GM23338 (cell line): ENCODE data around the gene TSPOAP1. TPM values are rescaled to one million over a fixed set of nuclear protein-coding genes. Genes with fewer than 3 reads are reported as not detected.

Source experiments
- ATAC-seq: fragments of 200-7000 bp; cut with Tn5 transposase; 3 replicates; pipeline ENCODE4 v1.9.1; 2020
- DNase-seq: peaks from one replicate; pipeline ENCODE4 v3.0.0-alpha.2; 2015; ENCODE audit warnings: low spot score
- H2AFZ ChIP-seq: fragments of 200-600 bp; sonication (generic); 2 replicates; pipeline ENCODE4 v1.8.0; 2016; ENCODE audit warnings: antibody characterized with exemption, mild to moderate bottlenecking, moderate library complexity
- H3F3A ChIP-seq: fragments of 200-600 bp; sonication (generic); replicated peaks from 2 replicates; pipeline ENCODE4 v1.8.0; 2017; ENCODE audit warnings: antibody characterized with exemption, mixed run types, low read depth
- H3K27ac ChIP-seq: fragments of 200-600 bp; sonication (generic); 2 replicates; pipeline ENCODE4 v1.6.1; 2016; ENCODE audit warnings: low read depth
- H3K27me3 ChIP-seq: fragments of 200-600 bp; sonication (generic); 2 replicates; pipeline ENCODE4 v1.8.0; 2016; ENCODE audit warnings: mild to moderate bottlenecking, mixed run types, moderate library complexity; ENCODE audit not compliant: insufficient read depth
- H3K36me3 ChIP-seq: fragments of 200-600 bp; sonication (generic); 2 replicates; pipeline ENCODE4 v1.8.0; 2016; ENCODE audit warnings: mild to moderate bottlenecking; ENCODE audit not compliant: insufficient read depth
- H3K4me1 ChIP-seq: fragments of 200-600 bp; sonication (generic); 2 replicates; pipeline ENCODE4 v1.8.0; 2016; ENCODE audit warnings: mild to moderate bottlenecking, moderate library complexity; ENCODE audit not compliant: insufficient read depth
- H3K4me2 ChIP-seq: fragments of 200-600 bp; sonication (generic); 2 replicates; pipeline ENCODE4 v1.7.1; 2017; ENCODE audit warnings: mixed run types
- H3K4me3 ChIP-seq: fragments of 200-600 bp; sonication (generic); 2 replicates; pipeline ENCODE4 v1.6.1; 2016; ENCODE audit warnings: mixed run types
- H3K79me2 ChIP-seq: fragments of 200-600 bp; sonication (generic); replicated peaks from 2 replicates; pipeline ENCODE4 v1.8.0; 2017; ENCODE audit warnings: mild to moderate bottlenecking; ENCODE audit not compliant: insufficient read depth
- H3K9me2 ChIP-seq: fragments of 200-600 bp; sonication (generic); 2 replicates; pipeline ENCODE4 v1.8.0; 2017; ENCODE audit not compliant: insufficient read depth
- H4K20me1 ChIP-seq: fragments of 200-600 bp; sonication (generic); replicated peaks from 2 replicates; pipeline ENCODE4 v1.8.0; 2017; ENCODE audit warnings: mild to moderate bottlenecking; ENCODE audit not compliant: insufficient read depth
- H3K27ac Mint-ChIP-seq: 2 replicates; pipeline ENCODE4 v1.8.0; 2020; ENCODE audit warnings: inconsistent platforms, mild to moderate bottlenecking, moderate library complexity, mixed read lengths
- H3K27me3 Mint-ChIP-seq: 3 replicates; pipeline ENCODE4 v1.8.0; 2022; ENCODE audit warnings: low read depth, mild to moderate bottlenecking, moderate library complexity, mixed read lengths, inconsistent platforms; ENCODE audit not compliant: insufficient read depth, poor library complexity
- H3K36me3 Mint-ChIP-seq: 3 replicates; pipeline ENCODE4 v1.8.0; 2021; ENCODE audit warnings: low read depth, mild to moderate bottlenecking, inconsistent platforms, moderate library complexity, mixed read lengths
- H3K4me1 Mint-ChIP-seq: 3 replicates; pipeline ENCODE4 v1.8.0; 2020; ENCODE audit warnings: mild to moderate bottlenecking, inconsistent platforms, mixed read lengths
- H3K4me3 Mint-ChIP-seq: 3 replicates; pipeline ENCODE4 v1.8.0; 2021; ENCODE audit warnings: moderate library complexity, mild to moderate bottlenecking, inconsistent platforms, mixed read lengths
- H3K9me3 Mint-ChIP-seq: 3 replicates; pipeline ENCODE4 v1.8.0; 2020; ENCODE audit warnings: moderate library complexity, mild to moderate bottlenecking, inconsistent platforms, mixed read lengths
- CREB1 ChIP-seq: fragments of 250-450 bp; sonication (Bioruptor Pico); IDR thresholded peaks from 2 replicates; pipeline ENCODE4 v1.5.0; 2020; ENCODE audit warnings: low read depth, mild to moderate bottlenecking, moderate library complexity
- CTCF ChIP-seq, 2 experiments: fragments of 200-600 bp in 1 of 2; sonication (generic) in 1 of 2; conservative IDR thresholded peaks; 2 replicates each; pipeline versions ENCODE4 v1.5.1 to v1.6.1; 2016 to 2017; ENCODE audit warnings: antibody characterized with exemption in 2 of 2, low read depth in 2 of 2, mild to moderate bottlenecking in 2 of 2, moderate library complexity in 1 of 2
- ETS1 ChIP-seq: IDR thresholded peaks from 2 replicates; pipeline ENCODE4 v1.6.1; 2016; ENCODE audit warnings: antibody characterized with exemption
- JUNB ChIP-seq: IDR thresholded peaks from one replicate; pipeline ENCODE4 v1.6.1; 2016; ENCODE audit warnings: antibody characterized with exemption; ENCODE audit not compliant: unreplicated experiment
- NANOG ChIP-seq: IDR thresholded peaks from 2 replicates; pipeline ENCODE4 v1.6.1; 2016; ENCODE audit warnings: antibody characterized with exemption, borderline replicate concordance
- POLR2AphosphoS5 ChIP-seq: IDR thresholded peaks from 2 replicates; pipeline ENCODE4 v1.6.1; 2016; ENCODE audit warnings: antibody characterized with exemption, low read depth
- REST ChIP-seq: IDR thresholded peaks from one replicate; pipeline ENCODE4 v1.6.1; 2018; ENCODE audit warnings: antibody characterized with exemption; ENCODE audit not compliant: unreplicated experiment
- STAT1 ChIP-seq: IDR thresholded peaks from one replicate; pipeline ENCODE4 v1.6.1; 2016; ENCODE audit warnings: antibody characterized with exemption; ENCODE audit not compliant: unreplicated experiment
- ZNF114 ChIP-seq: fragments of 250-450 bp; sonication (Bioruptor Pico); IDR thresholded peaks from 2 replicates; pipeline ENCODE4 v1.5.0; 2020; ENCODE audit warnings: mild to moderate bottlenecking, moderate library complexity
- ZNF331 ChIP-seq: fragments of 250-450 bp; sonication (Bioruptor Pico); IDR thresholded peaks from 2 replicates; pipeline ENCODE4 v1.5.0; 2020; ENCODE audit warnings: low read depth, mild to moderate bottlenecking, moderate library complexity
- polyA plus RNA-seq: library from polyadenylated mRNA; unstranded; fragments of >200 nt; fragmentation: Nextera tagmentation; extraction: Ambion mirVana; gene quantifications from 2 replicates; pipeline ENCODE4 v1.2.1, GENCODE V29; 2016
- total RNA-seq: library from RNA; depleted of rRNA; stranded (reverse); fragments of >200 nt; shearing (Covaris generic); gene quantifications from 2 replicates; pipeline ENCODE4 v1.2.3, GENCODE V29; 2014

TSPOAP1 gene
- total and polyA plus RNA-seq, 2 experiments from 2014 or later = 7.3 to 11.8 TPM

- no peak for TF ChIP-seq REST
- no peak for TF ChIP-seq ZNF331
- TF ChIP-seq JUNB = no peak
Measured at GRCh38 chr17:58285422-58285810, 43.2 kb downstream of the TSPOAP1 start (continued).

- peaks cover 5% of the 10 kb centered on the region; the same call in 1 of the 2 replicates for H3K9me2 ChIP-seq
- peaks cover 5% of the 10 kb centered on the region for H3K27me3 Mint-ChIP-seq
- no peaks in the 10 kb centered on the region for H3F3A ChIP-seq
- H3K4me1 Mint-ChIP-seq = peaks cover 20% of the 10 kb centered on the region
- no peaks in the 10 kb centered on the region for H3K9me3 Mint-ChIP-seq
- no peaks in the 10 kb centered on the region for H3K36me3 ChIP-seq
- no peaks in the 10 kb centered on the region for H4K20me1 ChIP-seq
- ATAC-seq = peak; percentile 92
- H3K36me3 Mint-ChIP-seq = no peaks in the 10 kb centered on the region
- peaks cover 10% of the 10 kb centered on the region for H3K27me3 ChIP-seq
- peak overlapping the region; percentile 49 for H3K4me2 ChIP-seq
- H2AFZ ChIP-seq = peak overlapping the region; percentile 67
- peak overlapping the region; percentile 90 for H3K27ac Mint-ChIP-seq
- no peak overlapping the region for H3K4me3 ChIP-seq
- H3K79me2 ChIP-seq = no peaks in the 10 kb centered on the region
- no peak overlapping the region; the same call in 1 of the 3 replicates for H3K4me3 Mint-ChIP-seq
- 0 out of 2 replicates have a peak, but pooled peaks cover 20% of the 10 kb centered on the region for H3K4me1 ChIP-seq
- H3K27ac ChIP-seq = no peak overlapping the region
- no peak for TF ChIP-seq POLR2AphosphoS5
- peak; percentile 75 for DNase-seq
Measured at GRCh38 chr17:58284613-58285421, 43.8 kb downstream of the TSPOAP1 start.

- H2AFZ ChIP-seq = peak overlapping the region; percentile 67
- TF ChIP-seq ETS1 = no peak
- TF ChIP-seq POLR2AphosphoS5 = no peak
- TF ChIP-seq ZNF331 = no peak
- no peak for TF ChIP-seq NANOG
- TF ChIP-seq ZNF114 (CRISPR knock-in tag) = no peak
- no peak for TF ChIP-seq CREB1 (CRISPR knock-in tag)
- no peak for TF ChIP-seq STAT1
- no peak for TF ChIP-seq CTCF (conservative IDR thresholded peaks at IDR 0.05; ENCODE audit: low read depth in 2 of 2)
Measured at GRCh38 chr17:58283674-58284612, 44.7 kb downstream of the TSPOAP1 start.

More at GRCh38 chr17:58283674-58284612, 44.7 kb downstream of the TSPOAP1 start:
- Histone ChIP-seq H3K27me3 (peaks cover 18% of the 10 kb centered on the region), H3K27ac (no peak overlapping the region), H3K36me3 (no peaks in the 10 kb centered on the region), H4K20me1 (no peaks in the 10 kb centered on the region), H3K4me2 (no peak overlapping the region), H3F3A (no peaks in the 10 kb centered on the region), H3K79me2 (no peaks in the 10 kb centered on the region), H3K9me2 (peaks cover 5% of the 10 kb centered on the region; the same call in 1 of the 2 replicates), H3K4me3 (no peak overlapping the region), H3K4me1 (peaks cover 20% of the 10 kb centered on the region; the same call in 1 of the 2 replicates)
- DNase-seq (no peak), ATAC-seq (peak; percentile 10)
- no peaks in the 10 kb centered on the region for H3K36me3 Mint-ChIP-seq
- peaks cover 10% of the 10 kb centered on the region for H3K27me3 Mint-ChIP-seq
- no peak overlapping the region for H3K4me3 Mint-ChIP-seq
- peaks cover 23% of the 10 kb centered on the region for H3K4me1 Mint-ChIP-seq
- H3K9me3 Mint-ChIP-seq = no peaks in the 10 kb centered on the region
- H3K27ac Mint-ChIP-seq = no peak overlapping the region
